Measurements from ENCODE around the gene CDKL5. TPM values are rescaled to one million over a fixed set of nuclear protein-coding genes. Genes with fewer than 3 reads are reported as not detected.

Gene CDKL5
- polyA plus RNA-seq, 12 donors, result 4.4 to 17.2 (median 6.5) TPM; not detected in 1

DNA sequence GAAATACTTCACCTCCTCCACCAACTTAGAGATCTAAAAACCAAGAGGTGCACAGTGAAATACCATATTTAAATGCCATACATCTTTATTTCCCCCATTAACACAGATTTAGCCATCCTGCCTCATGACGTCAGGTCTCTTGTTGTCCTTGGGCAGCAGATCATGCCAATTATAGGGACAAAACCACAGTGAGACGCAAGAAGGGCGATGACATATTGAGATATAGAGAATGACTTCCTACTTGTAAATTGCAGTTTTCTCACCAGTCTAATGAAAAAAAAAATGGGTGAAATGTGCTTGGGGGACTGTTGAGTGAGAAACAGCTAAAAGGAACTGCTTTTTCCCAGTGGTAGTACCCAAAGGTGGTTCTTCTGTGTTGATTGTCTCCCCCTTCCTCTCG is 222.2 kb downstream of the CDKL5 start:
- DNase-seq, result no peak

DNA sequence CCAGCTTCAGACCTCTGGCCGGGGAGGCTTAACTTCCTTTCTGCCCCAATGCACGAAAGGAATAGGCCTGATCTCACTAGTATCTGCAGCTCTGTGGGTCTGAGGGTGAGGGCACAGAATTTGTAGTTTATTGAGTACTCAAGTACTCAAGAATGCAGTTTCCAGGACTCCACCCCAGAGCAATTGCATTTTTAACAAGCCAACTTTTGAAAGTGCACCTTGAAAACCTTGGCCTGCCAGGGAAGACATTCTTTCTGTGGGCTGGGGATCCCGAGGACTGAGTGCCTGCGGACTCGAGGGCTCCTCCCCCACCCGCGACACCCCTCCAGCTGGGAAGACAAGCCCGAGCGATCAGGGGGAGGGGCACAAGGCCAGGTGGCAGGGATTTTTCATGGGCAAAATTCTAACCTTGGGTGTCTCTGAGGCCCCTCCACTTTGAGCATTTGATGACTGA is 224.1 kb downstream of the CDKL5 start:
- DNase-seq, result no peak

DNA sequence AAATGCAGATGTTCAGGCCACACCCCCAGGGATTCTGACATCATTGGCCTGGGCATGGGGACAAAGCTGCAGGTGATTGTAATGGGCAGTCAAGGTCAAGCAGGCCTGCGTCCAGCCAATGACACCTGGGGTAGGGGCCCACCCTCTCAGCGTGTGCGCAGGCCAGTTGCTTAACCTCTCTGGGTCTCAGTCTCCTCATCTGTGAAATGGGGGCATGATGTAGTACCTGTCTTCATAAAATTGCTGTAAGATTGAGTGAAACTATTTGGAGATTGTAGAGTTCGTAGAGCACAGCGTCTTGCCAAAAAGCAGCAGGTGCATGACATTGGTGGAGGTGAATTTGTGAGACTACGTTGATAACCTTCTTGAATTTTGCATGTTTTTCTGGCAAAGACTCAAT is 225.3 kb downstream of the CDKL5 start:
- DNase-seq, result no peak

DNA sequence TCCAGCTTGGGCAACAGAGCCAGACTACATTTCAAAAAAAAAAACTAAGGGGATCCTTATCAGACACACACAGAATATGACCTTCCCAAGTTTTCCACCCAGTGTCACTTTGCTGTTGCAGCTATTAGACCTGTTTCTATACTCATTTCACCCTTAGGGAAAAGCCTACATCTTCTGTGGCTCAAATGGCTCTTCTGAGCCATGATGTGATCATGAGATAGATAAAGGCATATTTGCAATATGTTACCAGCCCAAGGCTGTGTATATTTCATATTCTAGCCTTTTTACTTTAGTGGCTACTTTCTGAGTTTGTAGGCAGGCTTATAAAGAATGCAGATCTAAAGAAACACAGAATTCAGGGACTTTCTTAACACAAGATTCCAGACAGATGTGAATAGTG is 227.2 kb downstream of the CDKL5 start:
- DNase-seq, result no peak

DNA sequence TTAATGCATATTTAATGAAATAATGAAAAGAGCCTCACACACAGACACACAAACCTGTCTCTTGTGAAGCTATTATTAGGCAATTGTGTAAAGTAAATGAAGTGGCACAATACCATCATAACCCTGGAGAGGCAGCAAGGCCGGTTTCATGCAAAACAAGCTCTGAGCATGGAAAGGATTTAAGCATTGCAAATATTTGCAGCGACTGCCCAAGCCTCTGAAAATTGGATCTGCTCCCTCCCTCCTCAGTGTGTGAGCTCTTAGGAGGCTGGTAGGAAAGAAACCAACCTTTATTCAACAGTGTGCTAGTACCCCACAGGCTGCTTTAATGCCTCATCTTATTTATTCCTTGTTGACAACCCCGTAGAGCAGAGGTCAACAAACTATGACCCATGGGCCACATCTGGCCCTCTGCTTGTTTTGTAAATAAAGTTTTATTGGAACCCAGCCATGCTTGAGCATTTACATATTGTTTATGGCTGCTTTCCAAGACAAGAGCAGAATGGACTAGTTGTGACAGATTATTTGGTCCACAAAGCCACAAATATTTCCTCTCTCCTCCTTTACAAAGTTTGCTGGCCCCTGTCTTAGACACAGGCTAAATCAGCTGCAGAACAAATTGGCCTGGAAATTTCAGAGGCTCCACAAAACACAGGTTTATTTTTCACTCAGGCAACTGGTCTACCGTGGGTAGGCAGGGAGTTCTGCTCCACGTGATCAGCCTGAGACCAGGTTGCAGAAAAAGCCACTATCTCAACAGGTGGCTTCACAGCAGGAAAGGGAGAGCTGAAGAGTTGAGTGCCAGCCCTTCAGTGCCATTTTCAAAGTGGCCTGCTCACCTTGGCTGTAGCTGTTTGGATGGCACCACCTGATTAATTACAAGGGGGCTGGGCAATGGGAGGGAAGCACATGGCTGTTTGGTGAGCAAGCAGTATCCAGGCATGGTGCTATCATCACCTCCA is 229.7 kb downstream of the CDKL5 start:
- no peak for DNase-seq

DNA sequence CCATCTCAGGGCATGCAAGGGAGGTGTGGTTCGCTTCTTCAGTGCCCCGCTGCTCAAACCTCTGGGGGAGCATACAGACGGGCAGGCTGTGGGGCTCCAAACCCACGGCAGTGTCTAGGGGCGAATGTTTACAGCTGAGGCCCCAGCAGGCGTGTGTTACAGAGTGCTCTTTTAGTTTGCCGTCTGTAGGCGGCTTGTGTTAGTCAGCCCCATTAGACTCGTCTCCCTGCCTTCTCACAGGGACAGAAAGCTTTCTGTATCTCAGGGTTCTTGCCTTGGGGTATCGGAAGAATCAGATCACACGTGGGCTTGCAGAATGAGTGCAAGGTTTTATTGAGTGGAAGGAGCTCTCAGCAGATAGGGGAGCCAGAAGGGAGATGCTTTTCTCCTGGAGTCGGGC is 235.9 kb downstream of the CDKL5 start:
- no peak for DNase-seq

DNA sequence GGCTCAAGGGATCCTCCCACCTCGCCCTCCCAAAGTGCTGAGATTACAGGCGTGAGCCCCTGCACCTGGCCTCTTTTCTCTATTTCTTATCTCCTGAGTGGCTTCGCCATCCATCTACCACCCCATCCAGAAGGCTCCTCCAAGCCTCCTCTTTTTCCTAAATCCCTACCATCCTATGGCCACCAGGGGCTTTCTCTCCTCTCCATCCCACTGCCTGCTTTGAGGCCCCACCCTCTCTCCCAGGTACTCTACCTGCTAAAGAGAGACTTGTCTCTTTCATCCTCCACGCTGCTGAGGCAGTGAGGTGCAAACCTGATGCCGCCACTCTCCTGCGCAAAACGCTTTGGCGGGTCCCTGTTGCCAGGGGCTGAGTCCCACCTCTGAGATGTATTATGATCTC is 239.5 kb downstream of the CDKL5 start:
- DNase-seq, result no peak

DNA sequence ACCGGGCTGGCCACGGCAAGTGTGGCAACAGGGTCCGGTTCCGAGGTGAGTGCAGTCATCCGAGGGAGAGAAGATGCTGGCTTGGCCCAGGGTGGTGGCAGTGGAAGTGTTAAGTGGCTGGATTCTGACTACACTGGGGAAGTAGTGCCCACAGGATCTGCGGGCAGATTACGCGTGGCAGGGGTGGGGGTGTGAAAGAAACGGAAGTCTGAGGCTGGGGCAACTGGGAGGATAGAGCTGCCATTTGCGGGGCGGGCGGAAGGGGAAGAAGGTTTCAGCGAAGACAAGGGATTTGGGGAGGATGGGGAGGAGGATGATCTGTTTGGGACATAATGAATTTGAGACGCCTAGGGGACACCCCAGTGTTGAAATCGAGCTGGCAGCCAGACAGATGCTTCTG is 241.2 kb downstream of the CDKL5 start:
- DNase-seq, result no peak

DNA sequence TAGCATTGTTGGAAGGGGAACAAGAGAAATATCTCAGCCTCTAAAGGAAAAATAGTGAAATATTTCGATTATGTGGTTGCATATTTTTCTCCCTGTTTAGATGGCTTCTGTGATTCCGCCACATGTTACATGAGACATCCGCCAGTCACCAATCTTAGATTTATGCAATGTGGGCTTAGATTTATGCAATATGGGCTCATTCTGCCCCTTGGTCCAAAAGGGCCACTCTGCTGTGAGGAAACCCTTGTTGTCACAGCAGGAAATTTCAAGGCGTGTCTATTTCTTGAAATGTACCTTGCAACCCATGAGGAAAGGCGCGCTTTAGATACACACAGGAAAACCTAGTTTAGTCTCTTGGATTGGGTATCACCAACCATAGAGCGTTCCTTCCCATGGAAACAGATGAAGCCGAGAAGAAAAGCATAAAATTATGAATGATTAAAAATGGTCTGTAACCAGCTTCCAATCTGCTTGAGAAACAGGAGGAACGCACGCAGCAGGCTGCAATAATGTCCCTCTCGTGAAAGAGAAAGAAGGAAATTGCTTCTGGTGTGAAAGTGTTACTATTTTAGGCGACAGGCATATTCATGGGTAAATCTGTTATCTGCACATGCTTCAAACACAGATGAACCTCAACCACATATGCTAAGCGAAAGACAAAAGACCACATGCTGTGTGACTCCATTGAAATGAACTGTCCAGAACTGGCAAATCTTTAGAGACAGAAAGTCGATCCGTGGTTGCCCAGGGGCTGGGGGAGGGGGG is 242.8 kb downstream of the CDKL5 start:
- DNase-seq, result no peak

DNA sequence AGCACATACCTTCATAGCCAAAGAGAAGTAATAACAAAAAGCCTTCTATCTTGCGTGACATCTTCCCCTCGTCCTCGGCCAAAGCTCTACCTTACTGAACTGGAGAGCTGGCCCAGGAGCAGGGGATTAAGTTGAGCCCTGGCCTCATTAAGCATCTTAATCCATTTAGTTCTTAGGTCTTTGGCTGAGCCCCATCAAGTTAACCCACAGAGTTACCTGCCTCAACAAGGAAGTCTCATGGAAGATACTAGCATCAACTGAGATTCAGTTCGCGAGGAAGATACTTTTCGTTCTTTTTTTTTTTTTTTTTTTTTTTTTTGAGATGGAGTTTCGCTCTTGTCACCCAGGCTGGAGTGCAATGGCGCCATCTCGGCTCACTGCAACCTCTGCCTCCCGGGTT is 246.6 kb downstream of the CDKL5 start, which contains the start of gene RS1:
RS1 (minus strand) TSS at position 101 of the 400 bp plus-strand sequence; CDS start at position 61, 40 bp downstream.
- no peak for DNase-seq

DNA sequence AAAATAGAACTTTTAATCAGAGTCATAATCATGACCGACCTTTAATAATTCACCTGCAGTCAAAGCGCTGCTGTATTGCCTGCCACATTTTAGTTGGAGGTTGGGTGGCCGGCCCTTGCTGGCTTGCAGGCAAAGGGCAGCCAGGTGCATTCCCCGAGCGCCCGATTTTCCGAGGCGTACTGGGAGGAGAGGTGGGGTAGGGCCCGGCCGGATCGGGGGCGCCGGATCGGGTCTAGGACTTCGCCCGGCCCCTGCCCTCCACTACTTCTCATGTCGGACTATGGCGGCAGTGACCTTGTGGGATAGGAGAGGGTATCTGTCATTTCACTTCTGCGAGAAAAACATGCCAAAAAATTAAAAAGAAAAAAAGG is 249.0 kb downstream of the CDKL5 start:
- no peak for DNase-seq

DNA sequence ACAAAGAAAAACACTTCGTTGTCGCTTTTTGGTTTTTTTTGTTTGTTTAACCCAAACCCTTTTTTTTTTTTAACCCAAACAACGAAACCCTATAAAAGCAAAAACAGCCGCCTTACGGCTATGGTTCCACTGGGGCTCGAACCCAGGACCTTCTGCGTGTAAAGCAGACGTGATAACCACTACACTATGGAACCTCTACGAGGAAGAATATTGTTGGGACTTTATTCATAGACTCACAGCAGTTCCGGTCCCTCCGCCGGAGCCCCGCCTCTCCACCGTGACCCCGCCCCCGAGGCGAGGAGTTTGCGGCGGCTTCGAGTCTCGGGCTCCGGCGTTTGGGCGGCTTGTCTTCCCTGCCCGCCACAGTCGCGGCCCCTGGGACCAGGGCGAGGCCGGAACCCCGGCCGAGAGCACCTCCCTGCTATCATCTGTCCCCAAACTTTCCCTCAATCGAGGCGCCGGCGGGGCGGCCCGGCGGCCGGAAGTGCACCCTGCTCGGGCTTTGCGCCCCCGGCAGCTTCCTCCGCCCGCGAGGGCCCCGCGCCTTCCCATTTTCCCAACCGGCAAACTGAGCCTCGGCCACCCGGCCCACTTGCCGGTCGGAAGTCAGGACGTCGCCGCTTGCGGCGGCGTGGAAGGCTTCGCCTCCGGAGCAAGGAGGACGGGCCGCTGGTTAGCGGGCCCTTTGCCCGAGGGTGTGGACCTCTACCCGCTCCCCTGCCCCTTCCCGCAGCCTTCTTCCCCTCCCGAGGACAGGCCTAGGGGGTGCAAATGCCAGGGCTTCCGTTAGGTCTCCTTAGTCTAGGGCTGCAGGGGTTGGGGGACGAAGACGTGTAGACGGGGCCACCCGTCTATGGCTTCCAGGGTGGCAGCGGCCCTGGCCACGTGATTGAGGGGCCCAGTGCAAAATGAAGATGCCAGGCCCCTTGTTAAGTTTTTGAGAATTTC is 249.7 kb downstream of the CDKL5 start:
- DNase-seq, result peak; percentile 88

DNA sequence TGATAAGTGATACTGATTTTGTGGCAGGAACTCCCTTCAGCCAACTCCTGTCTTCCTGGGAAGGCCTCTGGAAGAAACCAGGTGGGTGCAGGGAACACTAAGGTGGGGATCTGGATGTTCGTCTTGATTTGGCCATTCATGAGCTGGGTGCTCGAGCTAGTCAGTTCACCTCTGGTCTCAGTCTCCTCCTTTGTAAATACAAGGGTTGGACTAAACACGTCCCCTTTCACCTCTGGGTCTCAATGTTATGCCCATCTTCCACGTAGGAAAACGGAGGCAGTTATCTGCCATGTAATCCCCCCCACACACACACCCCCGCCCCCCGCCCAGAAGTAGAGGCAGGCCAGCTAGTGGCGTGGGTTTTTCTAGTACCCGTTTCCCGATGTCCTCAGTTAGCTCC is 250.6 kb downstream of the CDKL5 start:
- no peak for DNase-seq

DNA sequence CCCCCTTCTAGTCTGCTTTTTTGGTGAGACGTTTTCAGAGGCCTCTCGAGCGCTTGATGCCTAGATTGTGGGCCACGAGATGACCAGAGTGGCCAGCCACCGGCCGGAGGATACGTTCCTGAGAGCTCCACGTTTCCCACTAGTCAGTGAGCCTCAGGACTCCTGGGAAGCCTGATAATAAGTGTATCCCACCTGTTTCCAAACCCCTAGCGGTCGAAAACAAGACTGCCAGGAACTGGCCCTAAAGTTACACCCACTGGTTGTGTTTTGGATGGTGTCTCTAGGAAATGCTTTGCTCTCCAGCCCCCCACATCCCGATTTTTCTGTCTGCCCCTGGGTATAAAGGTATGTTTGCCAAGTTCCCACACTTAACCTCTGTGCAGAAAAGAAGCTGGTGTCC is 251.1 kb downstream of the CDKL5 start:
- DNase-seq, result no peak

DNA sequence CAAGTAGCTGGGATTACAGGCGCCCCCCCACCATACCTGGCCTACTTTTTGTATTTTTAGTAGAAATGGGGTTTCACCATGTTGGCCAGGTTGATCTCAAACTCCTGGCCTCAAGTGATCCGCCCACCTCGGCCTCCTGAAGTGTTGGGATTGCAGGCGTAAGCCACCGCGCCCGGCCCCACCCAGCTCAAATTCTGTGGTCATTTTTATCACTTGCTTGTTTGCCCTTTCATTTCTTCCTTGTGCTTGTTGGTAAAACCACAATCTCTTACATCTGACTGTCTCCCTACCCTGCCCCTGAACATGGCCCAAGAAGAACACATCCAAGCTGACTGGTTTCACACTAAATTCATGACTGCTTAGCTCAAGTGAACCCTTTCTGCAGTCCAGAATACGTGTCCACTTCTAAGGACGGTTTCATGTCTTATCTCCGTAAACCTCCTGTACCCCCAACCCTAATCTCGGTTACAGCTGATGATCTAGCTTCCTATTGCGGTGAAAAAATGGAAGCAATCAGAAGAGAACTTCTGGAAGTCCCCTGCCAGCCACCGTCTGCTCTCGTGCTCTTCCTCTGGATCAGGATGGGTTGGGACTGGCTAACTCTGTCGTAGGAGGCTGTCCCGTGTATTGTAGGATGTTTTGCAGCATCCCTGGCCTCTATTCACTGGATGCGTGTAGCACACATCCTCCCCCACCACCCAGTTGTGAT is 251.9 kb downstream of the CDKL5 start:
- no peak for DNase-seq

DNA sequence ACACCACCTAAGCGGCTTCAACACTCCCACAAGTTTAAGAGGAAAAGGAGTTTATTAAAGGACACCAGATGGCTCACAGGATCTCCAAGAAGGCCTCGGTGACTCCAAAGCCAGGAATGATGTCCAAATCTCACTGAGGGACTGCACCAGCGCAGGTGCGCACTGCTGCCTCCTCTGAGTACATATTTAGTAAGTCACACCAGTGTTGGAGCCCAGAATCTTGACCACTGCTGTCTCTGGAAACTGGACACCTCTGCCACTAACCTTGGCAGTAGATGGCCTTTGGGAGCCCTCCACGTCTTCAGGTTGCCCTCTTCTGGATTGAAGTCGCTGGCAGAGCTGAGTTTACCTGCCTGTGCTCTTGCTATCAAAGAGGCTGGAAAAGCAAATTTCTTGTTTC is 256.6 kb downstream of the CDKL5 start:
- no peak for DNase-seq

DNA sequence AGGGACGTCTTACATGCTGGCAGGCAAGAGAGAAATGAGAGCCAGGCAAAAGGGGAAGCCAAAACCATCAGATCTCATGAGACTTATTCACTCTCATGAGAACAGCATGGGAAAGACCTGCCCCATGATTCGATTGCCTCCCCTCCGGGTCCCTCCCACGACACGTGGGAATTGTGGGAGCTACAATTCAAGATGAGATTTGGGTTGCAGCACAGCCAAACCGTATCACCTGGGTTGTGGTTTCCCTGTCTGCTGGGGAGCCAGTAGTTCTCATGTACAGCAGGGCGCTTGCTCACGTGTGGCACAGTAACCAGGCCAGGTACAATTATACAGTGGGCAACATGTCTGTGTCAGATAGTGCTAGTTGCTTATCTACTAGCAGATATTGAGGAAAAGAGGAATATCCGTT is 257.6 kb downstream of the CDKL5 start:
- no peak for DNase-seq

DNA sequence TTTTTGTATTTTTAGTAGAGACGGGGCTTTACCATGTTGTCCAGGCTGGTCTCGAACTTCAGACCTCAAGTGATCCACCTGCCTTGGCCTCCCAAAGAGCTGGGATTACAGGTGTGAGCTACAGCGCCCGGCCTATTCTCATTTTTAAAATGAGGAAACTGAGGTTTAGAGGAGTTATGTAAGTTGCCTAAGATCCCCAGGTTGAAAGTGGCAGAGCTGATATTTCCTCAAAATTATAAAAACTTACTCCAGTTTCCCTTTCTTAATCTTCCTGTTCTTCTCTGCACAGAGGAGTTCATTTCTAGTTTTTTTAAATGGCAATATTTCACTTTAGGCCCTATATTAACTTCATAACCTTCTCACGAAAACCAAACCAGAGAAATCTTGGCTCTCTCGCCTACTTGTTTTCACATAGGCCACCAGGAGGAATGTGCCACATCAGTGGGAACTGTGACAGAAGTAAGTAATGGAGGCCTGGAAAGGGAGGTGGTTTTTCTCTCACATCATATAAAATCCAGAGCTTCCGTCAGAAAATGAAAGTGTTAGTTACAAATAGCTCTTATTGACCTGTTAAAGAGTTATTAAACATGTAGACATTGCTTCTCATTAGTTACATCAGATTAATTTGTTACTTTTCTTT is 262.6 kb downstream of the CDKL5 start:
- no peak for DNase-seq

DNA sequence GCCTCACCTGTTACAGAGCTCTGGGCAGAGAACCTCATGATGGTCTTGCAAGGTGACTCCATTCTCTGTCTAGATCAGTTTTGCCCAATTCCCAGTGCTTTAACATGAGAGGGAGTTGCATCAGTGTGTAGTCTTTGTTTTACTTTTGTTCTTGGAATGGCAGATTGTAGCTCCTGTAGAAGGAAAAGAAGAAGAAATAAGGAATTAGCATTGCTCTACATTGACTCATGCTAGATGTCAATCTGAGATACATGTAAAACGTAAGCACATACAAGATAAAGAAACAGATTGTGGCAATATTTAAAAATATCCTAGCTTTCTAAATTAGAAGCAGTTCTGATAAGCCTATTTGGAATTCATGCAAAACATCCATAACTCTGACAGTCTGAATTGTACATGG is 266.0 kb downstream of the CDKL5 start:
- DNase-seq, result no peak

DNA sequence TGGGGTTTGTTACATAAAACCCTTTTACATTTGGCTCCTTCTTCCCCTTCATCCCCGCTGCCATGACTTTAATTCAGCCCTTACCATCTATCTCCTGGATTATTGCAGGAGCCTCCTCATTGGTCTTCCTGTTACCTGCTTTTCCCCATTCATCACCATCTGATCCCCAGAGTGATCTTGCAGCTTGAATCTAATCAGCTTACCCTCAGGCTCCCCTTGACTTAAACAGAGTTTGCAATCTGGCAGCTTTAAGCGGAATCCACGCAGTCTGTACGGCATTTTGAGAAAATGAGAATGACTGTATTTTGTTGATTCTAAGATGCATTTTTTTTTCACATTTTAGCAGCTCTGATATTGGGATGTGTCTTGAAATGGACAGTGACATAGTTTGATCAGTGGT is 267.1 kb downstream of the CDKL5 start:
- no peak for DNase-seq

DNA sequence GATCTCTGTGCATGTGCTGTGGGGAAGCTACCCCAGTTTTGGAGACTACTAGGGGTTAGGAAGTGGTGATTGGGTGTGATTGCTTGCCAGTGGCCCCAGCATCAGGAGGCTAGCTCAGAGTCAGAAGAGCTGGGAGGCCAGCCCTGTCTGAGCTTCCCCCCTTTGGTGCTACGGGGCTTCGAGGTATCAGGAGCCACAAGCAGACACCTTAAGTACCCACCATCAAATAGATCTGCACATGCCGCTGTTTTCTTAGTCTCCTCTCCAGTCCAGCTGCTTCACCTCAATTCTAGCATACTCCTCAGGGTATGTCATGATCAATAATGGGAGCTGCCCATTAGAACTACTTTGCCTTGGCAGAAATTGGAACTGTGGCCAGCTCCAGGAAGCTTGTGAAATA is 271.2 kb downstream of the CDKL5 start:
- no peak for DNase-seq
